Pancreas (tissue), 10 donors: ENCODE results near the gene CASS4. TPM values are rescaled to one million over a fixed set of nuclear protein-coding genes. Genes with fewer than 3 reads are reported as not detected.

Experiments used
- ATAC-seq, 4 donors: fragments of 200-7000 bp; cut with Tn5 transposase; one replicate each; pipeline versions ENCODE4 v1.8.0 to v1.9.1; 2020; ENCODE audit warnings: mild to moderate bottlenecking in 4 of 4, moderate library complexity in 4 of 4
- DNase-seq, 6 donors: peaks; one replicate each; pipeline ENCODE4 v3.0.0-alpha.2; 2020
- FAIRE-seq: peaks from 2 replicates; lab custom pipeline; 2012; peaks lifted over from hg19 to GRCh38; lab: Jason Lieb, UNC
- H3K27ac ChIP-seq, 4 donors: fragments of 200-600 bp; sonication (generic); 1 replicate in 3 of 4; 2 replicates in 1 of 4; pipeline versions ENCODE4 v1.5.0 to v1.8.0; 2020
- H3K27me3 ChIP-seq, 4 donors: fragments of 200-600 bp; one replicate each; pipeline ENCODE4 v1.8.0; 2021
- H3K36me3 ChIP-seq, 3 donors: fragments of 200-600 bp; sonication (generic) in 1 of 3; one replicate each; pipeline versions ENCODE4 v1.5.0 to v1.8.0; 2020 to 2021
- H3K4me1 ChIP-seq, 3 donors: fragments of 200-600 bp; one replicate each; pipeline ENCODE4 v1.8.0; 2021
- H3K4me3 ChIP-seq, 4 donors: fragments of 200-600 bp; sonication (generic) in 2 of 4; one replicate each; pipeline versions ENCODE4 v1.5.0 to v1.8.0; 2020 to 2021
- H3K9me3 ChIP-seq, 4 donors: fragments of 200-600 bp; one replicate each; pipeline ENCODE4 v1.8.0; 2021
- WGBS, 2 donors: extraction: QIAGEN DNeasy Blood & Tissue Kit; methylation state at CpG; one replicate each; pipeline ENCODE4 v1.1.7; 2013; 5-methylcytosine and 5-hydroxymethylcytosine counted together
- intact Hi-C, 3 donors: fragments of 100-400 bp; cut with DNase I; formaldehyde crosslinking; loops; one replicate each; pipeline versions ENCODE4 v1.11.1 to v1.14.2; 2022
- polyA plus RNA-seq, 2 donors: library from polyadenylated mRNA; stranded (reverse); fragments of 200-250 nt; gene quantifications; one replicate each; pipeline ENCODE4 v1.2.3, GENCODE V29; 2013
- total RNA-seq, 6 donors: library from RNA; stranded (reverse); fragmentation: NEBNext Ultra II Directional in 4 of 6; extraction: Animal tissue kit (Norgen Biotek cat#: 25700) in 4 of 6; gene quantifications; one replicate each; pipeline versions ENCODE4 v1.2.1 to v1.2.4, GENCODE V29; 2021 to 2023
- TF ChIP-seq, protein P1 (sequence below), 4 donors: fragments of 200-600 bp; sonication (generic) in 3 of 4; IDR thresholded peaks; one replicate each; pipeline versions ENCODE4 v1.5.0 to v1.8.0; 2021; ENCODE audit warnings: antibody characterized with exemption in 4 of 4
- donor health status: healthy with polysubstance abuse.
- donor health status: DM: no; HTN: no; CAD: no; lungs with moderate emphysema.
- donor health status: DM: no; HTN: no; CAD: no.
- donor health status: control.
- donor health status: control.
- donor health status: Bipolar disorder and iron deficiency.
- donor health status: DM: yes; HTN: yes; CAD: no.
- donor health status: DM: no; HTN: no; CAD: no.
- donor health status: DM: no; HTN: no; CAD: no.
- donor health status: DM: yes; HTN: yes; CAD: no.

The CASS4 gene
- total RNA-seq (1 to 10 TPM in 2 of 6 donors, under 1 TPM in 4; 0.04 to 1.6 (median 0.24) TPM), polyA plus RNA-seq (under 1 TPM; 0.11 to 0.31 TPM)

DNA sequence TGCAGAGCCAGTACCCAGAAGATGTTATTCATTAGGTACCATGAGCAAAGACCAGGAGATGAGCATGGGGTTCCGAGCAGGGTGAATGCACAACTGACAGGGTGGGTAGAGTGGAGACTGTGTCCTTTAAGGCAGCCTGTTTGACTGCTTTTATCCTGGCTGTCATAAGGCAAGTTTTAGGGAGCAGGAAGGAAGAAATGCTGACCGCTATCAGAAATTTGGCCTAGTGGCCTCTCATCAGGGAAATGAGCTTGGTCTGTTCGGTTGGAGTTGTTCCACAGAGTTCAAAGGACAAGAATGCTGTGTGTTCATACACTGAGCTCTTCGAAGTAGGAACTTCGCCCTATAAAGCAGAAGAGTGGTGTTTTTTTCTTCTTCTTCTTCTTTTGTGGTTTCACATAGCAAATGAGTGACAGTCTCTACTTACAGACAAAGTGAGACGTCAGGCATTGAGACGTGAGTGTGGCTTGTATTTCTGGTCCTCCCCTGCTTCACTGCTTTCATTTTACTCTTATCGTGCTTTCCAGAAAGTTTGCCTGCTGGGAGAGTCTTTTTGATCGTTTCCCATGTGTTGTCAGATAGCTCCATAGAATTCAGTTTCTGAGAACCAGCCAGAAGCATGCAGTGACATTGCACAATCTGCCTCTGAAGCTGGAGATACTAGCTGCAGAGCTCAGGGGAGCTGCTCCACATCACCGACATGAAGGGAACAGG is at the start of gene CASS4:
Gene CASS4, plus strand, starts transcription at position 502 of the 714 bp plus-strand sequence. Its CDS starts 199 bp downstream, at position 701.
- H3K9me3 ChIP-seq = no peaks in the 10 kb centered on the region
- peak within 1 kb of the TSS in 2 of 4 donors; percentile 44 to 51 for H3K27ac ChIP-seq
- TF ChIP-seq, protein P1, sequence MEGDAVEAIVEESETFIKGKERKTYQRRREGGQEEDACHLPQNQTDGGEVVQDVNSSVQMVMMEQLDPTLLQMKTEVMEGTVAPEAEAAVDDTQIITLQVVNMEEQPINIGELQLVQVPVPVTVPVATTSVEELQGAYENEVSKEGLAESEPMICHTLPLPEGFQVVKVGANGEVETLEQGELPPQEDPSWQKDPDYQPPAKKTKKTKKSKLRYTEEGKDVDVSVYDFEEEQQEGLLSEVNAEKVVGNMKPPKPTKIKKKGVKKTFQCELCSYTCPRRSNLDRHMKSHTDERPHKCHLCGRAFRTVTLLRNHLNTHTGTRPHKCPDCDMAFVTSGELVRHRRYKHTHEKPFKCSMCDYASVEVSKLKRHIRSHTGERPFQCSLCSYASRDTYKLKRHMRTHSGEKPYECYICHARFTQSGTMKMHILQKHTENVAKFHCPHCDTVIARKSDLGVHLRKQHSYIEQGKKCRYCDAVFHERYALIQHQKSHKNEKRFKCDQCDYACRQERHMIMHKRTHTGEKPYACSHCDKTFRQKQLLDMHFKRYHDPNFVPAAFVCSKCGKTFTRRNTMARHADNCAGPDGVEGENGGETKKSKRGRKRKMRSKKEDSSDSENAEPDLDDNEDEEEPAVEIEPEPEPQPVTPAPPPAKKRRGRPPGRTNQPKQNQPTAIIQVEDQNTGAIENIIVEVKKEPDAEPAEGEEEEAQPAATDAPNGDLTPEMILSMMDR (IDR thresholded peaks at IDR 0.05) = no peak
- H3K36me3 ChIP-seq = peaks cover 0 to 18% (median 3%) of the 10 kb centered on the region in 3 donors
- FAIRE-seq = no peak
- WGBS, 2 donors = 70 to 78% methylated on average over 10 of the region's 10 CpGs
- no peaks in the 10 kb centered on the region for H3K4me1 ChIP-seq
- no peak for DNase-seq
- no peaks in the 10 kb centered on the region for H3K27me3 ChIP-seq
- ATAC-seq = peak in 3 of 4 donors; percentile 50 to 82 (median 81)
- H3K4me3 ChIP-seq = peak within 1 kb of the TSS in 1 of 4 donors; percentile 17
- intact Hi-C loops = no loop called here

GRCh38 chr20:56362833-56363413 is 49.1 kb upstream of the CASS4 start:
- FAIRE-seq (no peak), ATAC-seq (no peak), DNase-seq (no peak)
- H3K36me3 ChIP-seq = peaks cover 0 to 27% (median 8%) of the 10 kb centered on the region in 3 donors
- no peaks in the 10 kb centered on the region for H3K9me3 ChIP-seq
- 59 to 61% methylated on average over 8 of the region's 8 CpGs for WGBS, 2 donors
- intact Hi-C loops = no loop called here
- TF ChIP-seq, protein P1 (IDR thresholded peaks at IDR 0.05) = no peak
- H3K4me3 ChIP-seq = no peak overlapping the region
- H3K27ac ChIP-seq = no peak overlapping the region
- no peaks in the 10 kb centered on the region for H3K27me3 ChIP-seq
- peaks cover 0 to 6% (median 0%) of the 10 kb centered on the region in 3 donors for H3K4me1 ChIP-seq

DNA sequence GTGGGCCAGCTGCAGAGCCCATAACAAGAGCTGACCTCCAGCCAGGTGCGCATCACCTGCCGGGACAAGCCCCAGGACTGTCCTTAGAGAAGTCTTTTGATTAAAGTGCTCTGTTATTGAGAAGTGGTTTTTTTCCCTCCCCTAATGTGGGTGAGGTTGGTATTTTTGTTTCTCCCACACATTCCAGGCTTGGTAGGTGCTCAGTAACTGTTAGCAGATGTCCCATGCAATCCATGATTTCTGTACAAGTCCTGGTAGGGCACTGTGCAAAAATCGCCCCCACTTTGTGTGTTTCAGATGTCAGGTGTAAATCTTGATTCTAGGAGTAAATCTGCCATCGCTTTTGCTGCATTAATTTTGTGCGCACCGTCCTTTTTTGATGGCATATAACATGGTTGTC is 48.6 kb upstream of the CASS4 start:
- intact Hi-C loops = no loop called here

GRCh38 chr20:56368351-56369134 is 43.5 kb upstream of the CASS4 start:
- Histone ChIP-seq H3K4me3 (no peak overlapping the region), H3K27ac (no peak overlapping the region), H3K27me3 (no peaks in the 10 kb centered on the region), H3K36me3 (peaks cover 0 to 27% (median 8%) of the 10 kb centered on the region in 3 donors), H3K9me3 (no peaks in the 10 kb centered on the region), H3K4me1 (no peaks in the 10 kb centered on the region)
- no peak for FAIRE-seq
- no peak for ATAC-seq
- TF ChIP-seq, protein P1 (IDR thresholded peaks at IDR 0.05) = no peak
- intact Hi-C loops = no loop called here
- no peak for DNase-seq
- WGBS, 2 donors = 83 to 86% methylated on average over 6 of the region's 6 CpGs

More for the DNA sequence above, 48.6 kb upstream of the CASS4 start:
- no peak for DNase-seq
- no peak overlapping the region for H3K4me3 ChIP-seq
- no peaks in the 10 kb centered on the region for H3K9me3 ChIP-seq
- peaks cover 0 to 27% (median 8%) of the 10 kb centered on the region in 3 donors for H3K36me3 ChIP-seq
- FAIRE-seq = no peak
- no peak for ATAC-seq
- TF ChIP-seq, protein P1 (IDR thresholded peaks at IDR 0.05) = no peak
- 92 to 93% methylated on average over 6 of the region's 6 CpGs for WGBS, 2 donors
- peaks cover 0 to 6% (median 0%) of the 10 kb centered on the region in 3 donors for H3K4me1 ChIP-seq
- no peaks in the 10 kb centered on the region for H3K27me3 ChIP-seq
- H3K27ac ChIP-seq = no peak overlapping the region
